GM12878 (cell line): ENCODE measurements around the gene APOA5. TPM values are rescaled to one million over a fixed set of nuclear protein-coding genes. Genes with fewer than 3 reads are reported as not detected.

Experiments
- ATAC-seq: fragments of 200-7000 bp; cut with Tn5 transposase; 3 replicates; pipeline ENCODE4 v1.9.1; 2020; ENCODE audit warnings: mild to moderate bottlenecking, moderate library complexity
- BruUV-seq: library from RNA; stranded (reverse); fragments of 400-500 nt; replicated peaks from 2 replicates; lab custom pipeline; 2021; lab: Mats Ljungman, UMichigan
- CTCF ChIA-PET: fragments of 300-600 bp; sonication (Branson Sonifier 250); formaldehyde crosslinking; extraction: SDS; loops from one replicate; lab custom pipeline; 2021; ENCODE audit warnings: inconsistent platforms; lab: Yijun Ruan, JAX
- POLR2A ChIA-PET: fragments of 350-600 bp; formaldehyde crosslinking; extraction: SDS; loops from one replicate; lab custom pipeline; 2021; ENCODE audit warnings: inconsistent platforms; lab: Charles Lee
- RAD21 ChIA-PET: fragments of 300-600 bp; sonication (Branson Sonifier 250); formaldehyde crosslinking; loops from one replicate; lab custom pipeline; 2023; ENCODE audit warnings: antibody characterized with exemption; ENCODE audit not compliant: unreplicated experiment; lab: Charles Lee
- SMC1A ChIA-PET: fragments of 300-600 bp; sonication (Branson Sonifier 250); formaldehyde crosslinking; loops from one replicate; lab custom pipeline; 2023; ENCODE audit not compliant: unreplicated experiment, uncharacterized antibody; lab: Charles Lee
- DNase-seq: peaks from one replicate; pipeline ENCODE4 v3.0.0-alpha.2; 2011; ENCODE audit warnings: low read depth, low spot score
- FAIRE-seq: peaks from 3 replicates; lab custom pipeline; 2011; peaks lifted over from hg19 to GRCh38; lab: Jason Lieb, UNC
- H2AFZ ChIP-seq: 2 replicates; pipeline ENCODE4 v1.6.0; 2011; ENCODE audit warnings: low read depth, low read length, control low read depth; ENCODE audit not compliant: control insufficient read depth
- H3K27ac ChIP-seq: 2 replicates; pipeline ENCODE4 v1.5.1; 2011; ENCODE audit warnings: control low read depth; ENCODE audit not compliant: control insufficient read depth, insufficient read depth
- H3K27me3 ChIP-seq, 2 experiments: replicated peaks in 1 of 2; 2 replicates each; pipeline versions ENCODE4 v1.6.0 to v1.6.1; 2011; ENCODE audit warnings: low read length in 1 of 2; ENCODE audit not compliant: control insufficient read depth in 2 of 2, insufficient read depth in 2 of 2
- H3K36me3 ChIP-seq, 2 experiments: 2 replicates each; pipeline ENCODE4 v1.5.1; 2011; ENCODE audit warnings: low read length in 1 of 2; ENCODE audit not compliant: control insufficient read depth in 2 of 2, insufficient read depth in 2 of 2
- H3K4me1 ChIP-seq: 2 replicates; pipeline ENCODE4 v1.6.1; 2011; ENCODE audit warnings: mild to moderate bottlenecking, low read length, moderate library complexity, mixed read lengths; ENCODE audit not compliant: control insufficient read depth, insufficient read depth
- H3K4me2 ChIP-seq: 2 replicates; pipeline ENCODE4 v1.6.0; 2011; ENCODE audit warnings: control low read depth; ENCODE audit not compliant: control insufficient read depth, insufficient read depth
- H3K4me3 ChIP-seq: fragments of 200-600 bp; sonication (generic); 2 replicates; pipeline ENCODE4 v1.5.1; 2016
- H3K79me2 ChIP-seq: 2 replicates; pipeline ENCODE4 v1.6.0; 2011; ENCODE audit warnings: low read length; ENCODE audit not compliant: control insufficient read depth, insufficient read depth
- H3K9ac ChIP-seq: 2 replicates; pipeline ENCODE4 v1.8.0; 2011; ENCODE audit warnings: low read length, control low read depth, mixed read lengths; ENCODE audit not compliant: control insufficient read depth, insufficient read depth
- H3K9me3 ChIP-seq: replicated peaks from 3 replicates; pipeline ENCODE4 v1.5.1; 2011; ENCODE audit warnings: mild to moderate bottlenecking, low read length; ENCODE audit not compliant: control insufficient read depth, insufficient read depth
- H4K20me1 ChIP-seq: 2 replicates; pipeline ENCODE4 v1.6.0; 2011; ENCODE audit not compliant: control insufficient read depth, insufficient read depth
- BACH1 ChIP-seq: fragments of 450-650 bp; IDR thresholded peaks from 2 replicates; pipeline ENCODE4 v1.6.1; 2017; ENCODE audit warnings: mild to moderate bottlenecking, borderline replicate concordance
- EGR1 ChIP-seq, 2 experiments: IDR thresholded peaks; 1 replicate in 1 of 2; 2 replicates in 1 of 2; pipeline ENCODE4 v1.6.1; 2011 to 2012; ENCODE audit warnings: low read depth in 2 of 2, low read length in 2 of 2, borderline replicate concordance in 1 of 2, mild to moderate bottlenecking in 1 of 2, moderate library complexity in 1 of 2
- NRF1 ChIP-seq: conservative IDR thresholded peaks from 2 replicates; pipeline ENCODE4 v1.6.1; 2011; ENCODE audit warnings: mild to moderate bottlenecking, low read depth, low read length, improper control_type of control experiment
- PAX5 ChIP-seq: IDR thresholded peaks from 2 replicates; pipeline ENCODE4 v1.6.1; 2011; ENCODE audit warnings: low read depth, low read length, borderline replicate concordance
- RBBP5 ChIP-seq: fragments of 200-600 bp; sonication (generic); conservative IDR thresholded peaks from 2 replicates; pipeline ENCODE4 v1.6.1; 2016
- SPI1 ChIP-seq: IDR thresholded peaks from 2 replicates; pipeline ENCODE4 v1.6.1; 2011; ENCODE audit warnings: low read depth, mild to moderate bottlenecking, low read length, moderate library complexity, borderline replicate concordance; ENCODE audit not compliant: insufficient read depth
- SREBF1 ChIP-seq: IDR thresholded peaks from 2 replicates; pipeline ENCODE4 v1.6.1; 2012; ENCODE audit warnings: mild to moderate bottlenecking, low read length
- STAT1 ChIP-seq: fragments of 450-650 bp; conservative IDR thresholded peaks from 2 replicates; pipeline ENCODE4 v1.6.1; 2014; ENCODE audit warnings: antibody characterized with exemption, mild to moderate bottlenecking
- TCF12 ChIP-seq: IDR thresholded peaks from 2 replicates; pipeline ENCODE4 v1.6.1; 2011; ENCODE audit warnings: low read depth, mild to moderate bottlenecking, low read length
- ZNF207 ChIP-seq: fragments of 450-650 bp; IDR thresholded peaks from 2 replicates; pipeline ENCODE4 v1.6.1; 2014; ENCODE audit warnings: antibody characterized with exemption, mild to moderate bottlenecking, borderline replicate concordance
- ZNF217 ChIP-seq: fragments of 450-650 bp; IDR thresholded peaks from 2 replicates; pipeline ENCODE4 v1.6.1; 2017; ENCODE audit warnings: antibody characterized with exemption, mild to moderate bottlenecking
- whole genome bisulfite sequencing: methylation state at CpG from one replicate; pipeline ENCODE4 v1.1.6; 2016; ENCODE audit warnings: low lambda C conversion rate; ENCODE audit not compliant: insufficient replicate concordance, insufficient coverage; ENCODE audit errors: missing lambda C conversion rate; 5-methylcytosine and 5-hydroxymethylcytosine counted together
- in situ Hi-C: fragments of 300-500 bp; cut with MboI; formaldehyde crosslinking; loops from 9 replicates; pipeline ENCODE4 v1.14.3; 2018; ENCODE audit warnings: mixed read lengths
- intact Hi-C: fragments of 100-400 bp; cut with micrococcal nuclease; formaldehyde crosslinking; loops from one replicate; pipeline ENCODE4 v1.14.2; 2022; ENCODE audit not compliant: unreplicated experiment
- polyA plus RNA-seq, 11 experiments: library from polyadenylated mRNA; depleted of rRNA in 4 of 11; unstranded in 6 of 11; stranded (reverse) in 5 of 11; fragments of >200 nt; fragmentation: Nextera tagmentation in 4 of 11; fragmentation: Illumina TruSeq in 1 of 11; extraction: Ambion mirVana in 4 of 11; extraction: Trizol in 1 of 11; gene quantifications; 1 replicate in 1 of 11; 2 replicates in 10 of 11; pipeline versions ENCODE4 v1.2.1 to v1.2.3, GENCODE V29; 2011 to 2016; ENCODE audit warnings: inconsistent platforms in 2 of 11, missing spikeins in 2 of 11, low read depth in 1 of 11
- total RNA-seq, 4 experiments: library from RNA; depleted of rRNA in 3 of 4; stranded (reverse); fragments of >200 nt in 3 of 4; fragmentation: Illumina TruSeq in 1 of 4; extraction: Trizol in 1 of 4; gene quantifications; 2 replicates each; pipeline versions ENCODE4 v1.2.1 to v1.2.3, GENCODE V29; 2013 to 2021

APOA5 gene
- total and polyA plus RNA-seq, 10 of the 15 experiments (the other 5 are each of a cell fraction or from before 2014, with no cell fraction given): 0.15 TPM; not detected in 9

DNA sequence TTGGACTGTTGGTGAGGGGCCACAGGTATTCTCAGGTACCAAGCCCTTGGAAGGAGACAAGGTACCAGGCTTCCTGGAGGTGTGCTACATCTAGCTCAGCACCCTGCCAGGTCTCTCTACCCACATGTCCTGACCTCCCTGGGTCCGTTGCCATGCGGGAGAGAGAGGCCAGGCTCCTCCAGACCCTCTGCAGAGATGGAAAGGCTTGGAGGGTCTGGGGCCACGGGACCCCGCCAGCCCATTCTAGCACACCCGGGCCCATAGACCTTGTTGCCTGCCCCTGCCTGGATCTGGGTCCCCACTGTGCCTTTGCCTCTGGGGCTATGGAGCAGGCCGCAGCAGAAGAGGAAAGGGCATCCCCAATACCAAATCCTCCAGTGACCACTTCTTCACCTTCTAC is 35.8 kb upstream of the APOA5 start:
- CTCF ChIA-PET: no interaction called here
- FAIRE-seq: no peak
- H3K4me1 ChIP-seq: no peaks in the 10 kb centered on the region
- WGBS: 14% methylated on average over 5 of the region's 6 CpGs
- TF ChIP-seq NRF1: no peak
- TF ChIP-seq SREBF1: no peak
- no peak for TF ChIP-seq RBBP5
- no peak for TF ChIP-seq ZNF217
- H2AFZ ChIP-seq: no peak overlapping the region
- no peak overlapping the region for H3K27ac ChIP-seq
- H4K20me1 ChIP-seq: no peaks in the 10 kb centered on the region
- RAD21 ChIA-PET: no interaction called here
- DNase-seq: no peak
- H3K4me3 ChIP-seq: no peak overlapping the region
- in situ Hi-C loops: no loop called here
- ATAC-seq: no peak
- no TSS peak for BruUV-seq
- SMC1A ChIA-PET: no interaction called here
- no peak overlapping the region for H3K4me2 ChIP-seq
- no peaks in the 10 kb centered on the region for H3K27me3 ChIP-seq
- no peak overlapping the region for H3K9ac ChIP-seq
- no peaks in the 10 kb centered on the region for H3K79me2 ChIP-seq
- no peaks in the 10 kb centered on the region for H3K36me3 ChIP-seq
- intact Hi-C loops: no loop called here
- POLR2A ChIA-PET: no interaction called here
- H3K9me3 ChIP-seq: no peaks in the 10 kb centered on the region

DNA sequence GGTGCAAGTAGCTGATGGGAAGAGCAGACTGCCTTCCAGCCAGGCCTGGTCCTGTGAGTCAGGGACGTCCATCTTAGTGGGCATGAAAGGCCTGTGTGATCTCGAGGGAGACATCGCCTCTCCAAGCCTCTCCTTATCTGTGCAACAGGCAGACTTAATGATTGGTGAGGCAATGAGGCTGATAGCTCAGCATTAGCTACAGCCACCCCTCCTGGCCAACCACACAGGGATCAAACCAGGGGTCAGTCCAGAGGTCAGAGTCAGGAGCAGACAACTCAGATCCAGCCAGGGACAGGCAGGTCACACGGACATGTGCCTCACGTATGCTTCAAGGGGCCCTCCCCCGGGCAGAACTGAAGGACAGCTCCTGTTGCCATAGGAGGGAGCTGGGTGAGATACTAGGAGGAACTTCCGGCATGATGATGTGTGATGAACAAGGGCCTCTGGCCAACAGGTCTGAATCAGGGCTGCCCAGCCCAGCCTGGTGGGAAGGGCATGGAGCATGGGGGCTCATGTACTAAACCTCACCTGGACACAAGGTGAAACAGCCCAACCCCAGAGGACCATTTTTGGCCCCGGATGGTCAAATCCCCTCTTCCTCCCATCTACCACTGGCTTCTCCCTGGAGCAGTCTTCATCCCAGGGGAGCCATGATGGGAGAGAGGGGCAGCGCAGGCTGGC is 35.2 kb upstream of the APOA5 start:
- Histone ChIP-seq H3K4me2 (no peak overlapping the region), H2AFZ (no peak overlapping the region), H3K36me3 (no peaks in the 10 kb centered on the region), H3K27ac (no peak overlapping the region), H3K79me2 (no peaks in the 10 kb centered on the region), H4K20me1 (no peaks in the 10 kb centered on the region), H3K4me3 (no peak overlapping the region), H3K9ac (no peak overlapping the region)
- CTCF ChIA-PET: interaction anchor here (0.8 kb wide), 1 partner anchor 9 kb away, joined by 3 read pairs; no protein-coding TSS in a partner anchor
- DNase-seq: no peak
- RAD21 ChIA-PET: no interaction called here
- no peak for FAIRE-seq
- SMC1A ChIA-PET: no interaction called here
- BruUV-seq: no TSS peak
- TF ChIP-seq EGR1 (IDR thresholded peaks at IDR 0.05; ENCODE audit: borderline replicate concordance in 1 of 2, low read depth in 2 of 2, low read length in 2 of 2) (no peak), SPI1 (no peak), BACH1 (no peak), STAT1 (no peak), TCF12 (no peak), PAX5 (no peak), ZNF207 (no peak)
- TF ChIP-seq, all 136 proteins: peak for 0
- Histone ChIP-seq H3K4me1 (no peaks in the 10 kb centered on the region), H3K27me3 (no peaks in the 10 kb centered on the region), H3K9me3 (no peaks in the 10 kb centered on the region)
- intact Hi-C loops: no loop called here
- no peak for ATAC-seq
- POLR2A ChIA-PET: no interaction called here
- WGBS: 13% methylated on average over 9 of the region's 9 CpGs
- in situ Hi-C loops: no loop called here
